Lower leg skin (tissue), 4 donors: ENCODE results near the gene TAOK3. TPM values are rescaled to one million over a fixed set of nuclear protein-coding genes. Genes with fewer than 3 reads are reported as not detected.
"Not testable (repeated sequence)": the region's sequence is repeated elsewhere in the genome, so short reads cannot be mapped to it uniquely, and the experiment has no call there.

Experiments used
- DNase-seq, 2 donors: peaks; one replicate each; pipeline ENCODE4 v3.0.0-alpha.2; 2019; ENCODE audit warnings: low spot score in 2 of 2
- H3K4me3 ChIP-seq: fragments of 200-600 bp; sonication (generic); 2 replicates; pipeline ENCODE4 v1.5.1; 2017; ENCODE audit warnings: mild to moderate bottlenecking, low read depth; ENCODE audit not compliant: poor library complexity, severe bottlenecking
- POLR2A ChIP-seq, 2 donors: fragments of 450-650 bp; IDR thresholded peaks; one replicate each; pipeline ENCODE4 v1.6.1; 2016 to 2017; ENCODE audit warnings: antibody characterized with exemption in 2 of 2, mild to moderate bottlenecking in 1 of 2, moderate library complexity in 1 of 2
- WGBS, 2 donors: methylation state at CpG; one replicate each; pipeline ENCODE4 v1.1.5; 2018; 5-methylcytosine and 5-hydroxymethylcytosine counted together
- intact Hi-C: fragments of 100-400 bp; cut with DNase I; formaldehyde crosslinking; loops from one replicate; pipeline ENCODE4 v1.15.0; 2023; ENCODE audit warnings: low total_unique reads
- total RNA-seq, 4 donors: library from RNA; depleted of rRNA; stranded (reverse); fragments of >200 nt; gene quantifications; one replicate each; pipeline ENCODE4 v1.1.0, GENCODE V29; 2016
- TF ChIP-seq, protein P1 (sequence below), 3 donors: fragments of 450-650 bp; IDR thresholded peaks; one replicate each; pipeline ENCODE4 v1.5.1; 2016; ENCODE audit warnings: antibody characterized with exemption in 3 of 3, mild to moderate bottlenecking in 3 of 3, moderate library complexity in 2 of 3

Gene TAOK3
- total RNA-seq, result 10 to 100 TPM; 15.7 to 46.6 (median 24.7) TPM

DNA sequence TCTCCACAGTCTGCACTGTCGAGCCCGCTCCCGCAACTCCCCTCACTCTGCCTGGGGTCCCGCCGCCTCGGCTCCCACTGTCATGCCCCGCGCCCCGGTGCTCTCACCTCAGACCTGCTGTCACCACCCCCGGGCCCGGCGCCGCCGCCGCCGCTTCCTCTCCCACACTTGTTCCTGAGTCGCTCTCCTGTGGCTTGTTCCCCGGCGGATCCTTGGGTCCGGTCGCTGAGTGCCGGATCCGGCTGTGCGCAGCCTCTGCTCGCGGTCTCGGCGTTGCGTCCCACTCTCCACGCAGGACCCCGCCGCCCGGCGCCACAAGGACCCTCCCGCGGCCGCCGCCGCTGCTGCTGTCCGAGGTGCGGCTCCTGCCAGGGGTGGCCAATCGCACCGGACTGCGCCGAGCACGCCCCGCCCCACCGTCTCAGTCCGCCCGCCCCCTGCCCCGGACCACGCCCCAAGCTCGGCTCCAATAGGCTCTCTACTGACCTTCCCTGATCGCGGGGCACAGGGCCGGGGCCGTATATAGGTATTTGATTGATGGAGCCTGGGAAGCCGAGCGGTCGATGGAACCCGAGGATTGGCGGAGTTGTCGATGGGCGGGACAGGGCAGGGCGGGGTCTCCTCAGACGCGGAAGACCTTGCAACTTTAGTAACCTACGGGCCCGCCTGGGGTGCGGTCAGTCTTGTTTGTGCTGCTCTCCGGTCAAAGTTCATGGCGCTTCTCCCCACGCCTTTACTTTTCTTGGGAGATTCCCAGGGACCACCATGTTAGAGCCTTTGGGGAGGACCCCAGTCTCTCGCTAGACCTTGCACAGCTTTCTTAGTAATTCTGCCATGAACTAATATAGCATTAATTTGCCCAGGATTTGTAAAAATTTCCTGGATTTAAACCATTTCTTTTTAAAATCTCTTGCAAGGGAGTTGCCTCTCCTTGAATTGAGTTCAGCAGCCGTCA lies at the start of gene TAOK3:
TSS of gene TAOK3 (minus strand) at position 367 of the 955 bp plus-strand sequence. CDS start 117,340 bp downstream, outside the sequence.
- peak; percentile 99 to 100 for DNase-seq
- peak within 1 kb of the TSS; percentile 77 for H3K4me3 ChIP-seq
- WGBS, 2 donors, result 0% methylated on average over 46 to 57 of the region's 75 CpGs
- intact Hi-C loops, result no loop called here
- TF ChIP-seq, protein P1, sequence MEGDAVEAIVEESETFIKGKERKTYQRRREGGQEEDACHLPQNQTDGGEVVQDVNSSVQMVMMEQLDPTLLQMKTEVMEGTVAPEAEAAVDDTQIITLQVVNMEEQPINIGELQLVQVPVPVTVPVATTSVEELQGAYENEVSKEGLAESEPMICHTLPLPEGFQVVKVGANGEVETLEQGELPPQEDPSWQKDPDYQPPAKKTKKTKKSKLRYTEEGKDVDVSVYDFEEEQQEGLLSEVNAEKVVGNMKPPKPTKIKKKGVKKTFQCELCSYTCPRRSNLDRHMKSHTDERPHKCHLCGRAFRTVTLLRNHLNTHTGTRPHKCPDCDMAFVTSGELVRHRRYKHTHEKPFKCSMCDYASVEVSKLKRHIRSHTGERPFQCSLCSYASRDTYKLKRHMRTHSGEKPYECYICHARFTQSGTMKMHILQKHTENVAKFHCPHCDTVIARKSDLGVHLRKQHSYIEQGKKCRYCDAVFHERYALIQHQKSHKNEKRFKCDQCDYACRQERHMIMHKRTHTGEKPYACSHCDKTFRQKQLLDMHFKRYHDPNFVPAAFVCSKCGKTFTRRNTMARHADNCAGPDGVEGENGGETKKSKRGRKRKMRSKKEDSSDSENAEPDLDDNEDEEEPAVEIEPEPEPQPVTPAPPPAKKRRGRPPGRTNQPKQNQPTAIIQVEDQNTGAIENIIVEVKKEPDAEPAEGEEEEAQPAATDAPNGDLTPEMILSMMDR (IDR thresholded peaks at IDR 0.05), result no peak
- peak in 1 of 2 donors; percentile 50 for TF ChIP-seq POLR2A (IDR thresholded peaks at IDR 0.05)

- TF ChIP-seq, protein P1 (IDR thresholded peaks at IDR 0.05), result no peak
- no peak for TF ChIP-seq POLR2A (IDR thresholded peaks at IDR 0.05)
- no peak overlapping the region for H3K4me3 ChIP-seq
- 92 to 94% methylated on average over 3 of the region's 3 CpGs for WGBS, 2 donors
- no peak for DNase-seq
- intact Hi-C loops, result no loop called here
Measured at GRCh38 chr12:118420673-118421072, 48.0 kb upstream of the TAOK3 start.

DNA sequence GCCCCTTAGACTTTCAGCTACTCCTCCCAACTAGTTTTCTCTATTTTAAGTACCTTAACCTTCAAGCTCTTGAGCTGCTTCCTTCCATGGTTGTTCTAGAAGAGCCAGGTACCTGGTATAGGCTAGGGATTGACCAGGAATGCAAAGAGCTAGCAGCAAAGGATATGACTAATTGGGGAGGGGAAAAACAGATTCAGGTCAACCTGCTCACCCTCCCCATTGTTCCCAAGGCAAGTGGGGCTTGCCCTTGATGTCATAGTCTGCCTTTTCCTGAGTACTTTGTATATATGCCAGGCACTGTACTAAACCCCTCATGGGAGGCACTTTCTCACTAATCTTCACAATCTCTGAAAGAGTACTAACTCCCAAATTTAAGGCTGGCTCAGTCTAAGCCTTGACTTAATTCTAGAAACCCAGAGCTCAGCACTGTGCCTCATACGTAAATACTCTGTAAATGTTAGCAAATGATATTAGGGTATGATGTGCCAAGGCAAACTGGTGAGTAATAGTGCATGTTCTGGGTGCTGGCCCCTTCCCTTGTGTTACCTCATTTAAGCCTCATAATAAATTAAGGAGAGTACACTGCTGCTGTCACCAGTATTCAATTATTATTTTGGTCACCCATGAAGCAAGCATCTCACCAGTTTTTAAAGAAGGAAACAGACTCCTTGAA lies 45.8 kb upstream of the TAOK3 start:
- 39 to 50% methylated on average over 1 of the region's 1 CpG for WGBS, 2 donors

GRCh38 chr12:118417942-118418341 lies 45.2 kb upstream of the TAOK3 start:
- intact Hi-C loops, result no loop called here
- TF ChIP-seq, protein P1 (IDR thresholded peaks at IDR 0.05), result no peak
- no peak for TF ChIP-seq POLR2A (IDR thresholded peaks at IDR 0.05)
- WGBS, 2 donors, result 94 to 98% methylated on average over 3 of the region's 3 CpGs
- H3K4me3 ChIP-seq, result no peak overlapping the region
- DNase-seq, result no peak

More for the DNA sequence above, 45.8 kb upstream of the TAOK3 start:
- H3K4me3 ChIP-seq, result no peak overlapping the region
- no peak for DNase-seq
- TF ChIP-seq, protein P1 (IDR thresholded peaks at IDR 0.05), result no peak
- TF ChIP-seq POLR2A (IDR thresholded peaks at IDR 0.05), result no peak
- intact Hi-C loops, result no loop called here

- TF ChIP-seq, protein P1 (IDR thresholded peaks at IDR 0.05), result no peak
- TF ChIP-seq POLR2A (IDR thresholded peaks at IDR 0.05), result no peak
- no peak overlapping the region for H3K4me3 ChIP-seq
- 78 to 91% methylated on average over 2 of the region's 2 CpGs for WGBS, 2 donors
- DNase-seq, result no peak
- intact Hi-C loops, result loop anchor here (10.0 kb wide), 1 partner anchor 1135 kb away; no protein-coding TSS in a partner anchor
Measured at GRCh38 chr12:118409834-118410233, 37.1 kb upstream of the TAOK3 start.

DNA sequence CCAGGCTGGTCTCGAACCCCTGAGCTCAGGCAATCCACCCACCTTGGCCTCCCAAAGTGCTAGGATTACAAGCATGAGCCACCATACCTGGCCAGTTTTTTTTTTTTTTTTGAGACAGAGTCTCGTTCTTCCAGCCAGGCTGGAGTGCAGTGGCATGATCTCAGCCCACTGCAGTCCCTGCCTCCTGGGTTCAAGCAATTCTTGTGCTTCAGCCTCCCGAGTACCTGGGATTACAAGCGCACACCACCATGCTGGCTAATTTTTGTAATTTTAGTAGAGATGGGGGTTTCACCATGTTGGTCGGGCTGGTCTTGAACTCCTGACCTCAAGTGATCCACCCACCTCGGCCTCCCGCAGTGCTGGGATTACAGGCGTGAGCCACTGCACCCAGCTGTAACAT lies 35.5 kb upstream of the TAOK3 start:
- not testable (repeated sequence) for H3K4me3 ChIP-seq, DNase-seq
- 82 to 95% methylated on average over 8 of the region's 8 CpGs for WGBS, 2 donors
- intact Hi-C loops, result loop anchor here (10.0 kb wide), 1 partner anchor 1137 kb away; no protein-coding TSS in a partner anchor
